Colonic mucosa (tissue), 4 donors: ENCODE data around the gene MAGOHB. TPM values are rescaled to one million over a fixed set of nuclear protein-coding genes. Genes with fewer than 3 reads are reported as not detected.

ENCODE experiments used
- DNase-seq: peaks from one replicate; pipeline ENCODE4 v3.0.0-alpha.2; 2020
- H3K27ac ChIP-seq: fragments of 200-600 bp; one replicate; pipeline ENCODE4 v1.8.0; 2021
- H3K27me3 ChIP-seq: fragments of 200-600 bp; one replicate; pipeline ENCODE4 v1.8.0; 2021
- H3K36me3 ChIP-seq: fragments of 200-600 bp; one replicate; pipeline ENCODE4 v1.8.0; 2021
- H3K4me1 ChIP-seq: fragments of 200-600 bp; one replicate; pipeline ENCODE4 v1.8.0; 2021; ENCODE audit warnings: mild to moderate bottlenecking
- H3K4me3 ChIP-seq: fragments of 200-600 bp; one replicate; pipeline ENCODE4 v1.8.0; 2021
- H3K9ac ChIP-seq, 2 donors: one replicate each; pipeline ENCODE4 v1.7.0; 2013; ENCODE audit warnings: control low read depth in 2 of 2, low read depth in 2 of 2, low read length in 2 of 2
- H3K9me3 ChIP-seq: fragments of 200-600 bp; one replicate; pipeline ENCODE4 v1.8.0; 2021
- CTCF ChIP-seq: fragments of 200-600 bp; IDR thresholded peaks from one replicate; pipeline ENCODE4 v1.8.0; 2022; ENCODE audit warnings: antibody characterized with exemption, mild to moderate bottlenecking
- intact Hi-C: fragments of 100-400 bp; cut with DNase I; formaldehyde crosslinking; loops from one replicate; pipeline ENCODE4 v1.14.1; 2022
- total RNA-seq, 2 donors: library from RNA; stranded (reverse); fragmentation: NEBNext Ultra II Directional in 1 of 2; extraction: Animal tissue kit (Norgen Biotek cat#: 25700) in 1 of 2; gene quantifications; one replicate each; pipeline ENCODE4 v1.2.1, GENCODE V29; 2021
- donor health status: healthy.
- donor health status: DM: no; HTN: no; CAD: no.
- donor health status: DM: no; HTN: no; CAD: no.

Gene MAGOHB
- total RNA-seq, 2 donors from 2014 or later, result 13.9 to 38.1 TPM

DNA sequence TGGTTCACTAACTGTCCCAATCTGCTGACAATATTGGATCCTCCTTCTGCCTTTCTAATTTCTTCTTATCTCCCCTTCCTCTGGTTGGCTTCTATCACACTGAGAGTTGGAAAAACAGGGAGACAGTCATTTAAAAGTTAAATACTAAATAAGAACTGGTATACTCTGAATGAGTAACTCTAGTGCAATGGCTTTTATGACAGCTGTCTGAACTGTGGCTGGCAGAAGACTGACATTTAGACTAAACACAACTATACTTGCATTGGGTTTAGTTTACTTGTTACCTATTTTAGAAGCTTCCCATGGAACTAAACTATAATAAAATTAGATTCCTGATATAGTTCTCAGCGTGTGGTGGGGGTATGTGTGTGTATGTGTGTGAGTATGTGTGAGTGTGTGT lies 7.9 kb upstream of the MAGOHB start:
- H3K4me1 ChIP-seq, result no peaks in the 10 kb centered on the region
- no peak for TF ChIP-seq CTCF
- H3K9me3 ChIP-seq, result no peaks in the 10 kb centered on the region
- no peak overlapping the region for H3K4me3 ChIP-seq
- no peak overlapping the region for H3K27ac ChIP-seq
- H3K36me3 ChIP-seq, result no peaks in the 10 kb centered on the region
- intact Hi-C loops, result no loop called here
- no peak overlapping the region for H3K9ac ChIP-seq
- DNase-seq, result no peak
- no peaks in the 10 kb centered on the region for H3K27me3 ChIP-seq

DNA sequence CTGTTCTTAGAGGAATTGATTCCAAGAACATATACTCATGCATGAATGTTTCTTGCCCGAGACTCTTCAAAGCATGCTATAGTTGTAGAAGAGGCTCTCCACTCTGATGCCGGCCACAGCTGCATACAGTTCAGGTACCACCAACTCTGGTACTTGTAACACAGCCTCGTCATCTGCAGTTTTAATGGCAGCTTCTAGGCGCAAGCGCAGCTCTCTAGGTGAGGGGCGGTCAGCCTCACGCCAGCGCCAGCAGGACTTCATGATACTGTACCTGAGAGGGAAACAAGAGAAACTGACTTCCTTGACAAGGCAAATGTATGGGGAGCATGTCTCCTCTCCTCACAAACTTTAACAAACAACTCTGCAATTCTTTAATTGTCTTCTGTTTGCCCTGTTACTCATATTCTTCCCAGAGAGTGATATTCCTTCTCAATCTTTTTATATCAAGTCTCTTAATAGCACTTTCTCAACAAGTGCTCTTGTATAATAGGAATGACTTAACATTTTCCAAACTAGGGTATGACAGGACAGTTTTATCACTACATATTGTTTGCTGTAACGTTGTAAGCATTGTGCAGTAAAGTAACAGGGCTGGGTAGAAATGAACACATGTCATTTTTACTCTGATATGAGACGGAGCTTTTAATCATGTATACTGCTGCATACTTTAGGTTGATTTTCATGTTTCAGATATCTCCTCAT lies 6.8 kb upstream of the MAGOHB start:
- H3K9ac ChIP-seq, result no peak overlapping the region
- H3K9me3 ChIP-seq, result no peaks in the 10 kb centered on the region
- H3K36me3 ChIP-seq, result no peaks in the 10 kb centered on the region
- H3K27ac ChIP-seq, result no peak overlapping the region
- no peak for DNase-seq
- no peaks in the 10 kb centered on the region for H3K4me1 ChIP-seq
- no peaks in the 10 kb centered on the region for H3K27me3 ChIP-seq
- no peak for TF ChIP-seq CTCF
- intact Hi-C loops, result no loop called here
- no peak overlapping the region for H3K4me3 ChIP-seq

DNA sequence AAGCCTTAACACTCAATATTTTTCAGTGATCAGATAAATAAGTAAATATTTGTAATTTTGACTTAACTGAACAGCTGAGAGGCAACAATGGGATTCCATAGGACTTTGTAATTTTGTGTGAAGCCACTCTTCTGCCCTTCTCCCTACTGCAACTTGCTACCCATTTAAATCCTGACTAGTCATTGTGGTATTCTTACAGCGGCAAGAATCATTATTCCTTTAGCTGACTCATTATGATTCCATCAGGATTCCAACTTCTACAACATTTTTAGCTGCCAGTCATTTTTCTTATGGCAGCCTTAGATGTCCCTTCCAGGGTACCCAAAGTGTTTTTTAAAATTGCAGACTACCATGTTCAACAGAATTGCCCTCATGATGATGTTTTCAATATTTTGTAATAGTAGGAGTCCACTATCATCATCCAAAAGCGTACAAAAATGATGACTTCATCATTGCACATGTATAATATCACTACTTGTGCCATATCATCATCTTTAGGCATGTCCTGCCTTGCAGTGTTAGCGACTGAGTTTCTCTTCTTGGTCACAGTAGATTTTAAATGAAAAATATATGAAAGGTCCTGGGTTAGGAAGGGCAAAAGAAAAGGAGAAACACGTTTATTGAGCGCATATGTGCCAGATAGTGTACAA lies 5.1 kb upstream of the MAGOHB start:
- H3K27me3 ChIP-seq, result no peaks in the 10 kb centered on the region
- H3K4me3 ChIP-seq, result no peak overlapping the region
- no peaks in the 10 kb centered on the region for H3K4me1 ChIP-seq
- intact Hi-C loops, result loop anchor here (5.0 kb wide), 1 partner anchor 54 kb away; the partner anchor contains the start of gene STYK1
- no peak overlapping the region for H3K27ac ChIP-seq
- TF ChIP-seq CTCF, result no peak
- H3K9ac ChIP-seq, result no peak overlapping the region
- DNase-seq, result no peak
- H3K36me3 ChIP-seq, result no peaks in the 10 kb centered on the region
- H3K9me3 ChIP-seq, result no peaks in the 10 kb centered on the region

GRCh38 chr12:10617863-10618262 lies 4.5 kb upstream of the MAGOHB start:
- intact Hi-C loops, result loop anchor here (5.0 kb wide), 1 partner anchor 54 kb away; the partner anchor contains the start of gene STYK1

DNA sequence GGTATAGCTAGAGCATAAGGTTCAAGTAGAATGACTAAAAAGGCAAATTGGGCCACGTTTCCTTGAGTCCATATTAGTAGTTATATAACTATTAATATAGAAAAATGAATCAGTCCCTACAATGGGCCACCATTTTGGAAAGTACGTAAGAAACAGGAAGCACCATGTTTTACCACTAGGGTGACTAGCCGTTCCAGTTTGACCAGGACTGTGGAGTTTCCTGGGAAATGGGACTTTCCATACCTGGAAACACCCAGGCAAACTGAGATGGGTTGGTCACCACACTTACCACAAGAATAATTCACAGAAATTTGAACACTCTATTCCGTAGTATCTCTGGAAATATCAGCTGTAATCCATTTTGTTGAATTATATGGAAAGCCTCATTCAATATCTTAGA lies 2.1 kb upstream of the MAGOHB start:
- Histone ChIP-seq H3K27ac (no peak overlapping the region), H3K36me3 (no peaks in the 10 kb centered on the region), H3K27me3 (no peaks in the 10 kb centered on the region), H3K4me3 (no peak overlapping the region), H3K9me3 (no peaks in the 10 kb centered on the region), H3K4me1 (no peaks in the 10 kb centered on the region), H3K9ac (no peak overlapping the region)
- intact Hi-C loops, result loop anchor here (5.0 kb wide), 1 partner anchor 57 kb away; the partner anchor contains the start of gene STYK1
- DNase-seq, result no peak
- TF ChIP-seq CTCF, result no peak

More at GRCh38 chr12:10617863-10618262, 4.5 kb upstream of the MAGOHB start:
- TF ChIP-seq CTCF, result no peak
- H3K9ac ChIP-seq, result no peak overlapping the region
- H3K36me3 ChIP-seq, result no peaks in the 10 kb centered on the region
- no peaks in the 10 kb centered on the region for H3K9me3 ChIP-seq
- no peak overlapping the region for H3K4me3 ChIP-seq
- DNase-seq, result no peak
- no peaks in the 10 kb centered on the region for H3K27me3 ChIP-seq
- no peaks in the 10 kb centered on the region for H3K4me1 ChIP-seq
- no peak overlapping the region for H3K27ac ChIP-seq
